K562 (cell line): ENCODE results near the gene INSL3. TPM values are rescaled to one million over a fixed set of nuclear protein-coding genes. Genes with fewer than 3 reads are reported as not detected.

Source experiments
- ATAC-seq: fragments of 200-7000 bp; cut with Tn5 transposase; 3 replicates; pipeline ENCODE4 v1.9.1; 2020; ENCODE audit warnings: moderate library complexity
- BruUV-seq: library from RNA; stranded (reverse); fragments of 400-500 nt; replicated peaks from 2 replicates; lab custom pipeline; 2021; lab: Mats Ljungman, UMichigan
- CTCF ChIA-PET: fragments of 300-600 bp; formaldehyde crosslinking; extraction: SDS; loops from one replicate; lab custom pipeline; 2021; ENCODE audit warnings: low intra/inter-chr PET ratio; lab: Yijun Ruan, JAX
- POLR2A ChIA-PET: fragments of 300-600, 350-650 bp; sonication (Branson Sonifier 250); formaldehyde crosslinking; extraction: SDS; loops from one replicate; lab custom pipeline; 2021; ENCODE audit warnings: antibody characterized with exemption, inconsistent platforms; lab: Yijun Ruan, JAX
- DNase-seq, 4 experiments: peaks; one replicate each; pipeline versions ENCODE4 v3.0.0 to v3.0.0-alpha.2; 2011 to 2018; ENCODE audit warnings: low spot score in 3 of 4, mixed read lengths in 3 of 4; ENCODE audit errors: extremely low read depth in 1 of 4
- FAIRE-seq: peaks from 2 replicates; lab custom pipeline; 2011; peaks lifted over from hg19 to GRCh38; lab: Jason Lieb, UNC
- H2AFZ ChIP-seq: 2 replicates; pipeline ENCODE4 v1.6.0; 2011; ENCODE audit warnings: low read depth, low read length, control low read depth, inconsistent platforms
- H3K27ac ChIP-seq: fragments of 200-600 bp; 3 replicates; pipeline ENCODE4 v1.8.0; 2011; ENCODE audit warnings: low read depth, mild to moderate bottlenecking, control low read depth, inconsistent platforms, low read length, moderate library complexity, mixed read lengths; ENCODE audit errors: extremely low read depth
- H3K27me3 ChIP-seq, 2 experiments: fragments of 300-600 bp in 1 of 2; 2 replicates in 1 of 2; 3 replicates in 1 of 2; pipeline versions ENCODE4 v1.6.0 to v1.8.0; 2011; ENCODE audit warnings: inconsistent platforms in 2 of 2, low read length in 2 of 2, mild to moderate bottlenecking in 1 of 2, mixed read lengths in 1 of 2, moderate library complexity in 1 of 2; ENCODE audit not compliant: control insufficient read depth in 2 of 2, insufficient read depth in 2 of 2
- H3K36me3 ChIP-seq: fragments of 300-600 bp; 3 replicates; pipeline ENCODE4 v1.8.0; 2011; ENCODE audit warnings: mild to moderate bottlenecking, low read length, inconsistent platforms; ENCODE audit not compliant: control insufficient read depth, insufficient read depth
- H3K4me1 ChIP-seq, 2 experiments: fragments of 200-600 bp in 1 of 2; replicated peaks in 1 of 2; 2 replicates in 1 of 2; 3 replicates in 1 of 2; pipeline versions ENCODE4 v1.5.1 to v1.8.0; 2011; ENCODE audit warnings: inconsistent platforms in 2 of 2, low read length in 2 of 2, mild to moderate bottlenecking in 1 of 2, mixed read lengths in 1 of 2, moderate library complexity in 1 of 2; ENCODE audit not compliant: control insufficient read depth in 2 of 2, insufficient read depth in 2 of 2
- H3K4me2 ChIP-seq: 2 replicates; pipeline ENCODE4 v1.6.1; 2011; ENCODE audit warnings: low read length, control low read depth, inconsistent platforms, mixed read lengths; ENCODE audit not compliant: insufficient read depth
- H3K4me3 ChIP-seq: fragments of 200-600 bp; sonication (generic), shearing (Covaris generic); 2 replicates; pipeline ENCODE4 v1.5.1; 2016; ENCODE audit warnings: control low read depth, inconsistent platforms
- H3K79me2 ChIP-seq: fragments of 200-600 bp; 3 replicates; pipeline ENCODE4 v1.8.0; 2011; ENCODE audit warnings: low read length, inconsistent platforms; ENCODE audit not compliant: control insufficient read depth, insufficient read depth
- H3K9ac ChIP-seq, 2 experiments: 2 replicates each; pipeline versions ENCODE4 v1.6.0 to v1.6.1; 2011; ENCODE audit warnings: low read depth in 2 of 2, low read length in 2 of 2, control low read depth in 1 of 2, inconsistent platforms in 1 of 2, mild to moderate bottlenecking in 1 of 2, mixed read lengths in 1 of 2; ENCODE audit not compliant: insufficient read depth in 1 of 2
- H3K9me1 ChIP-seq: one replicate; pipeline ENCODE4 v1.6.0; 2011; ENCODE audit warnings: inconsistent platforms, mild to moderate bottlenecking, low read length, moderate library complexity; ENCODE audit not compliant: control insufficient read depth, insufficient read depth
- H3K9me3 ChIP-seq: replicated peaks from 2 replicates; pipeline ENCODE4 v1.5.1; 2011; ENCODE audit warnings: low read depth, low read length, inconsistent platforms; ENCODE audit not compliant: control insufficient read depth, insufficient read depth
- H4K20me1 ChIP-seq: replicated peaks from 2 replicates; pipeline ENCODE4 v1.6.1; 2011; ENCODE audit warnings: low read length, inconsistent platforms, mixed read lengths; ENCODE audit not compliant: control insufficient read depth, insufficient read depth
- ATF1 ChIP-seq, 2 experiments: fragments of 450-650 bp in 1 of 2; IDR thresholded peaks; 2 replicates each; pipeline ENCODE4 v1.6.1; 2016; ENCODE audit warnings: missing compliant biosample characterization in 1 of 2, missing genetic modification characterization in 1 of 2
- JUND ChIP-seq, 2 experiments: IDR thresholded peaks; 2 replicates in 1 of 2; 3 replicates in 1 of 2; pipeline ENCODE4 v1.6.1; 2011; ENCODE audit warnings: borderline replicate concordance in 2 of 2, low read depth in 2 of 2, low read length in 2 of 2, improper control_type of control experiment in 1 of 2, missing biosample characterization in 1 of 2, missing genetic modification characterization in 1 of 2, missing genetic modification reagents in 1 of 2
- POLR3G ChIP-seq: IDR thresholded peaks from 2 replicates; pipeline ENCODE4 v1.6.1; 2011; ENCODE audit not compliant: insufficient read length, insufficient replicate concordance; ENCODE audit errors: extremely low read depth
- PPARD ChIP-seq: fragments of 250-450 bp; sonication (Bioruptor Pico); IDR thresholded peaks from 2 replicates; pipeline ENCODE4 v1.8.0; 2022; ENCODE audit warnings: inconsistent platforms, mild to moderate bottlenecking, moderate library complexity
- ZC3H8 ChIP-seq: fragments of 450-650 bp; IDR thresholded peaks from 2 replicates; pipeline ENCODE4 v1.6.1; 2017
- ZFP36 ChIP-seq: fragments of 150-350 bp; IDR thresholded peaks from 2 replicates; pipeline ENCODE4 v1.6.1; 2018; ENCODE audit warnings: low read length, low read depth; ENCODE audit not compliant: partially characterized antibody
- ZNF3 ChIP-seq: fragments of 250-450 bp; sonication (Bioruptor Pico); IDR thresholded peaks from 2 replicates; pipeline ENCODE4 v1.5.0; 2021; ENCODE audit warnings: mild to moderate bottlenecking, moderate library complexity
- ZNF444 ChIP-seq: fragments of 250-450 bp; sonication (Bioruptor Pico); IDR thresholded peaks from 2 replicates; pipeline ENCODE4 v1.4.0; 2020; ENCODE audit warnings: mild to moderate bottlenecking, moderate library complexity
- ZNF507 ChIP-seq: conservative IDR thresholded peaks from 2 replicates; pipeline ENCODE4 v1.6.1; 2017; ENCODE audit warnings: missing genetic modification characterization, missing compliant biosample characterization
- ZNF584 ChIP-seq: fragments of 200-800 bp; sonication (Bioruptor generic); IDR thresholded peaks from 2 replicates; pipeline ENCODE4 v1.6.1; 2016; ENCODE audit warnings: low read depth, mild to moderate bottlenecking, missing genetic modification characterization, missing compliant biosample characterization
- WGBS: fragments of 100-300 bp; shearing (Covaris generic); methylation state at CpG from one replicate; pipeline ENCODE4 v1.1.6; 2016; ENCODE audit warnings: low coverage, mixed read lengths; ENCODE audit not compliant: insufficient coverage; ENCODE audit errors: missing lambda C conversion rate; 5-methylcytosine and 5-hydroxymethylcytosine counted together
- in situ Hi-C: fragments of 300-500 bp; cut with MboI; formaldehyde crosslinking; loops from 4 replicates; pipeline ENCODE4 v1.15.0; 2018; ENCODE audit warnings: inconsistent platforms, mixed read lengths
- intact Hi-C: fragments of 100-400 bp; cut with micrococcal nuclease; formaldehyde crosslinking; loops from 2 replicates; pipeline ENCODE4 v1.14.2; 2022
- polyA plus RNA-seq, 8 experiments: library from polyadenylated mRNA; depleted of rRNA in 4 of 8; stranded (reverse) in 5 of 8; unstranded in 3 of 8; fragments of >200 nt; fragmentation: Nextera tagmentation in 2 of 8; fragmentation: Illumina TruSeq in 1 of 8; extraction: Ambion mirVana in 2 of 8; extraction: Trizol in 1 of 8; gene quantifications; 2 replicates each; pipeline versions ENCODE4 v1.2.1 to v1.2.3, GENCODE V29; 2011 to 2014; ENCODE audit warnings: inconsistent platforms in 1 of 8, missing spikeins in 1 of 8
- total RNA-seq, 7 experiments: library from RNA; depleted of rRNA in 6 of 7; stranded (reverse); fragments of >200 nt in 6 of 7; fragmentation: Illumina TruSeq in 2 of 7; extraction: Trizol in 2 of 7; gene quantifications; 2 replicates each; pipeline versions ENCODE4 v1.2.1 to v1.2.3, GENCODE V29; 2011 to 2021; ENCODE audit warnings: low replicate concordance in 1 of 7
- TF ChIP-seq, protein P1 (sequence below), 2 experiments: IDR thresholded peaks; 2 replicates each; pipeline ENCODE4 v1.6.1; 2012; ENCODE audit warnings: improper control_type of control experiment in 2 of 2, low read depth in 2 of 2, low read length in 2 of 2, borderline replicate concordance in 1 of 2
- TF ChIP-seq, protein P2 (sequence below), 2 experiments: fragments of 450-650 bp; conservative IDR thresholded peaks; 2 replicates each; pipeline ENCODE4 v1.6.1; 2017; ENCODE audit warnings: mild to moderate bottlenecking in 2 of 2, moderate library complexity in 2 of 2
- TF ChIP-seq, protein P3 (sequence below): sonication (generic); formaldehyde crosslinking; IDR thresholded peaks from 2 replicates; pipeline ENCODE4 v1.8.0; 2022; ENCODE audit warnings: mild to moderate bottlenecking, missing genetic modification reagents
- TF ChIP-seq, protein P4 (sequence below), 3 experiments: IDR thresholded peaks in 2 of 3; conservative IDR thresholded peaks in 1 of 3; 2 replicates each; pipeline ENCODE4 v1.5.1; 2011 to 2012; ENCODE audit warnings: low read length in 3 of 3, mild to moderate bottlenecking in 3 of 3, control low read depth in 2 of 3, improper control_type of control experiment in 1 of 3, inconsistent platforms in 1 of 3, low read depth in 1 of 3, mixed read lengths in 1 of 3, moderate library complexity in 1 of 3; ENCODE audit not compliant: insufficient read depth in 2 of 3

INSL3 gene
- total and polyA plus RNA-seq, 9 of the 15 experiments (the other 6 are each of a cell fraction or from before 2014, with no cell fraction given): not detected

DNA sequence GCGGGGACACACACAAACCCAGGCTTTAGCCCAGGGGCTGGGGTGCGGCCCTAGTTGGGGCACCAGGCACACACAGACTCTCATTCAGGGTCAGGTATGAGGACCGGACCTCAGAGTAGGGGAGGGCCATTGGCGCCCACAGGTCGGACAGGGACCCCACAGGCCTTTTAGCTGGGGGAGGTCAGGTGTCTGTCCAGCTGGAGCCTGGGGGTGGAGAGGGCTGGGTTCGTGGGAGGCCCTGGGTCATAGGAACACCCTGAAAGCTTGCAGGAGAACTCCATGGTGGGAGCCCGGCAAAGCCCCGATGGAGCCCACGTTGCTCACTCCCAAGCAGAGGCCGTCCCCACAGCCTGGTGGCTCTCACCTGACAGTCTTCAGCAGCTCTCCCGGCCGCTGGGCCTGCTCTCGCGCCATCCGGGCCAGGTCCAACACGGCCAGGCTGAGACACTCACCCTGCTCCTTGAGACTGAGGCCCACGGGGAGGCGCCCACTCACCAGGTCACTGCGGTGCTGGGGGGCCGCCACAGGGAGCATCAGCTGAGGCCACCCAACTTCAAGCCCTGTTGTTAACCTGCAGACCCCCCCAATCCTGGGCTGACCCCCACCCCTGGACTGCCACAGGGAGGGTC is 21.5 kb upstream of the INSL3 start:
- TSS peak; percentile 88 for BruUV-seq
- H3K9me1 ChIP-seq: peaks cover 4% of the 10 kb centered on the region
- peak overlapping the region; percentile 94 for H2AFZ ChIP-seq
- CTCF ChIA-PET: no interaction called here
- H3K36me3 ChIP-seq: no peaks in the 10 kb centered on the region
- H4K20me1 ChIP-seq: no peaks in the 10 kb centered on the region
- peak overlapping the region; percentile 86 for H3K4me2 ChIP-seq
- FAIRE-seq: no peak
- H3K27me3 ChIP-seq: peaks cover 3 to 15% of the 10 kb centered on the region in 2 experiments; a peak in 2 of 5 replicates
- H3K79me2 ChIP-seq: peaks cover 10% of the 10 kb centered on the region; the same call in 2 of the 3 replicates
- peak overlapping the region; percentile 60 to 96 for H3K9ac ChIP-seq
- POLR2A ChIA-PET: interaction anchor here (0.5 to 3.6 kb wide), 3 partner anchors 13 to 17 kb away, joined by 3 to 22 read pairs (median 3); partner anchors contain the start of gene RPL18A
- ATAC-seq: peak; percentile 2
- in situ Hi-C loops: no loop called here
- DNase-seq: peak in 1 of 4 experiments; percentile 34
- H3K4me3 ChIP-seq: peak overlapping the region; percentile 58
- no peaks in the 10 kb centered on the region for H3K9me3 ChIP-seq
- intact Hi-C loops: loop anchor here (1.0 kb wide), 1 partner anchor 64 kb away; no protein-coding TSS in a partner anchor
- WGBS: 29% methylated on average over 17 of the region's 20 CpGs
- H3K4me1 ChIP-seq: peaks cover 0 to 40% of the 10 kb centered on the region in 2 experiments; a peak in 3 of 5 replicates
- H3K27ac ChIP-seq: peak overlapping the region; percentile 77
- TF ChIP-seq, protein P1, sequence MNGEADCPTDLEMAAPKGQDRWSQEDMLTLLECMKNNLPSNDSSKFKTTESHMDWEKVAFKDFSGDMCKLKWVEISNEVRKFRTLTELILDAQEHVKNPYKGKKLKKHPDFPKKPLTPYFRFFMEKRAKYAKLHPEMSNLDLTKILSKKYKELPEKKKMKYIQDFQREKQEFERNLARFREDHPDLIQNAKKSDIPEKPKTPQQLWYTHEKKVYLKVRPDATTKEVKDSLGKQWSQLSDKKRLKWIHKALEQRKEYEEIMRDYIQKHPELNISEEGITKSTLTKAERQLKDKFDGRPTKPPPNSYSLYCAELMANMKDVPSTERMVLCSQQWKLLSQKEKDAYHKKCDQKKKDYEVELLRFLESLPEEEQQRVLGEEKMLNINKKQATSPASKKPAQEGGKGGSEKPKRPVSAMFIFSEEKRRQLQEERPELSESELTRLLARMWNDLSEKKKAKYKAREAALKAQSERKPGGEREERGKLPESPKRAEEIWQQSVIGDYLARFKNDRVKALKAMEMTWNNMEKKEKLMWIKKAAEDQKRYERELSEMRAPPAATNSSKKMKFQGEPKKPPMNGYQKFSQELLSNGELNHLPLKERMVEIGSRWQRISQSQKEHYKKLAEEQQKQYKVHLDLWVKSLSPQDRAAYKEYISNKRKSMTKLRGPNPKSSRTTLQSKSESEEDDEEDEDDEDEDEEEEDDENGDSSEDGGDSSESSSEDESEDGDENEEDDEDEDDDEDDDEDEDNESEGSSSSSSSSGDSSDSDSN (IDR thresholded peaks at IDR 0.05; ENCODE audit: borderline replicate concordance in 1 of 2, low read depth in 2 of 2, low read length in 2 of 2): no peak
- TF ChIP-seq ZNF3 (CRISPR knock-in tag) (no peak), ZNF444 (CRISPR knock-in tag) (no peak), PPARD (CRISPR knock-in tag) (no peak), JUND (IDR thresholded peaks at IDR 0.05; ENCODE audit: borderline replicate concordance, low read depth, low read length) (no peak), JUND (tag; IDR thresholded peaks at IDR 0.05; ENCODE audit: borderline replicate concordance, low read depth, low read length) (no peak), ATF1 (CRISPR knock-in tag; IDR thresholded peaks at IDR 0.05) (no peak), ATF1 (tag; IDR thresholded peaks at IDR 0.05) (0 out of 2 replicates have a peak, but pooled peaks have one; percentile 33), ZNF584 (no peak), ZNF507 (tag) (no peak), ZFP36 (no peak), ZC3H8 (no peak), POLR3G (no peak)
- TF ChIP-seq, protein P2, sequence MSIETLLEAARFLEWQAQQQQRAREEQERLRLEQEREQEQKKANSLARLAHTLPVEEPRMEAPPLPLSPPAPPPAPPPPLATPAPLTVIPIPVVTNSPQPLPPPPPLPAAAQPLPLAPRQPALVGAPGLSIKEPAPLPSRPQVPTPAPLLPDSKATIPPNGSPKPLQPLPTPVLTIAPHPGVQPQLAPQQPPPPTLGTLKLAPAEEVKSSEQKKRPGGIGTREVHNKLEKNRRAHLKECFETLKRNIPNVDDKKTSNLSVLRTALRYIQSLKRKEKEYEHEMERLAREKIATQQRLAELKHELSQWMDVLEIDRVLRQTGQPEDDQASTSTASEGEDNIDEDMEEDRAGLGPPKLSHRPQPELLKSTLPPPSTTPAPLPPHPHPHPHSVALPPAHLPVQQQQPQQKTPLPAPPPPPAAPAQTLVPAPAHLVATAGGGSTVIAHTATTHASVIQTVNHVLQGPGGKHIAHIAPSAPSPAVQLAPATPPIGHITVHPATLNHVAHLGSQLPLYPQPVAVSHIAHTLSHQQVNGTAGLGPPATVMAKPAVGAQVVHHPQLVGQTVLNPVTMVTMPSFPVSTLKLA (conservative IDR thresholded peaks at IDR 0.05): no peak
- TF ChIP-seq, protein P3, sequence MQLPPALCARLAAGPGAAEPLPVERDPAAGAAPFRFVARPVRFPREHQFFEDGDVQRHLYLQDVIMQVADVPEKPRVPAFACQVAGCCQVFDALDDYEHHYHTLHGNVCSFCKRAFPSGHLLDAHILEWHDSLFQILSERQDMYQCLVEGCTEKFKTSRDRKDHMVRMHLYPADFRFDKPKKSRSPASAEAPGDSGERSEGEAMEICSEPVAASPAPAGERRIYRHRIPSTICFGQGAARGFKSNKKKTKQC (CRISPR knock-in tag): no peak
- TF ChIP-seq, protein P4, sequence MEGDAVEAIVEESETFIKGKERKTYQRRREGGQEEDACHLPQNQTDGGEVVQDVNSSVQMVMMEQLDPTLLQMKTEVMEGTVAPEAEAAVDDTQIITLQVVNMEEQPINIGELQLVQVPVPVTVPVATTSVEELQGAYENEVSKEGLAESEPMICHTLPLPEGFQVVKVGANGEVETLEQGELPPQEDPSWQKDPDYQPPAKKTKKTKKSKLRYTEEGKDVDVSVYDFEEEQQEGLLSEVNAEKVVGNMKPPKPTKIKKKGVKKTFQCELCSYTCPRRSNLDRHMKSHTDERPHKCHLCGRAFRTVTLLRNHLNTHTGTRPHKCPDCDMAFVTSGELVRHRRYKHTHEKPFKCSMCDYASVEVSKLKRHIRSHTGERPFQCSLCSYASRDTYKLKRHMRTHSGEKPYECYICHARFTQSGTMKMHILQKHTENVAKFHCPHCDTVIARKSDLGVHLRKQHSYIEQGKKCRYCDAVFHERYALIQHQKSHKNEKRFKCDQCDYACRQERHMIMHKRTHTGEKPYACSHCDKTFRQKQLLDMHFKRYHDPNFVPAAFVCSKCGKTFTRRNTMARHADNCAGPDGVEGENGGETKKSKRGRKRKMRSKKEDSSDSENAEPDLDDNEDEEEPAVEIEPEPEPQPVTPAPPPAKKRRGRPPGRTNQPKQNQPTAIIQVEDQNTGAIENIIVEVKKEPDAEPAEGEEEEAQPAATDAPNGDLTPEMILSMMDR (IDR thresholded peaks at IDR 0.05 in 2 of 3, conservative IDR thresholded peaks at IDR 0.05 in 1 of 3; ENCODE audit: insufficient read depth in 2 of 3, low read depth in 1 of 3, low read length in 3 of 3): 0 out of 6 replicates have a peak, but pooled peaks of 1 of the 3 experiments have one; percentile 2
